ENCODE results near the gene SLC39A9.

DNA sequence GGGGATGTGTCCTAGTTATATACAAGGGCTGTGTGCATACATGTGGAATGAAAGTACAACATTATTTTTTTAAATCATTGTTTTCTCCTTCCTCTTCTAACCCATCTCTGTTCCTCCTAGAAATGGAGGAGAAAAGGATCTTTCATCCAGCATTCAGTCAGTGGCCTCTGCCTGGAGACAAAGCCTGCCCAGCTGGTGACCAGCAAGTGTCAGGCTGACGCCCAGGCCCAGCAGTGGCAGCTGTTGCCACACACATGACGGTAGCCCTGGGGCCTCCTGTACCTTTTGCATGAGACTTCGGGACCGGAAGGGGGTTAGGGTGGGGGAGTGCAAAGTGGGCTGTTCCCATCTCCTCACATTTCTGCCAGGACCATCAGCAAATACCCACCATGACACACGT is 46.6 kb upstream of the SLC39A9 start:
- TF ChIP-seq POLR2AphosphoS5 (IDR thresholded peaks at IDR 0.05; ENCODE audit: low read depth, low read length) (no peak), POLR2A (IDR thresholded peaks at IDR 0.05; ENCODE audit: low read depth, low read length) (no peak), TAF1 (IDR thresholded peaks at IDR 0.05; ENCODE audit: low read depth, low read length) (no peak), SPI1 (IDR thresholded peaks at IDR 0.05; ENCODE audit: low read depth, low read length) (no peak), POU2F2 (IDR thresholded peaks at IDR 0.05; ENCODE audit: low read depth, low read length) (no peak), PAX5 (IDR thresholded peaks at IDR 0.05; ENCODE audit: insufficient read depth, low read length, severe bottlenecking) (no peak)
